Parathyroid adenoma (tissue), 2 donors: Measurements from ENCODE around the gene KCNK3.

Experiments
- H2AFZ ChIP-seq: fragments of 300-600 bp; sonication (generic); one replicate; pipeline ENCODE4 v1.7.0; 2017; ENCODE audit warnings: antibody characterized with exemption, mild to moderate bottlenecking
- H3K27ac ChIP-seq: fragments of 300-600 bp; sonication (generic); one replicate; pipeline ENCODE4 v1.7.0; 2017
- H3K27me3 ChIP-seq: fragments of 300-600 bp; sonication (generic); one replicate; pipeline ENCODE4 v1.7.0; 2017; ENCODE audit warnings: low read length; ENCODE audit not compliant: control insufficient read depth, insufficient read depth
- H3K36me3 ChIP-seq: fragments of 300-600 bp; sonication (generic); one replicate; pipeline ENCODE4 v1.7.0; 2017; ENCODE audit warnings: low read length; ENCODE audit not compliant: control insufficient read depth, insufficient read depth
- H3K4me1 ChIP-seq: fragments of 300-600 bp; sonication (generic); one replicate; pipeline ENCODE4 v1.7.0; 2017; ENCODE audit warnings: control low read depth
- H3K4me2 ChIP-seq: fragments of 300-600 bp; sonication (generic); one replicate; pipeline ENCODE4 v1.7.0; 2017; ENCODE audit warnings: low read length
- H3K4me3 ChIP-seq: fragments of 300-600 bp; sonication (generic); one replicate; pipeline ENCODE4 v1.7.0; 2017; ENCODE audit warnings: low read depth, low read length
- H3K79me2 ChIP-seq: fragments of 300-600 bp; sonication (generic); one replicate; pipeline ENCODE4 v1.7.0; 2017; ENCODE audit warnings: control low read depth
- H3K9ac ChIP-seq: fragments of 300-600 bp; sonication (generic); one replicate; pipeline ENCODE4 v1.7.0; 2017; ENCODE audit warnings: mild to moderate bottlenecking
- H3K9me3 ChIP-seq: fragments of 300-600 bp; sonication (generic); one replicate; pipeline ENCODE4 v1.7.0; 2017; ENCODE audit warnings: low read length; ENCODE audit not compliant: control insufficient read depth
- CTCF ChIP-seq: fragments of 300-600 bp; sonication (generic); IDR thresholded peaks from one replicate; pipeline ENCODE4 v1.7.0; 2017; ENCODE audit warnings: antibody characterized with exemption, mild to moderate bottlenecking
- donor health status: primary hyperparathyroidism.

Gene KCNK3

GRCh38 chr2:26722911-26723310 is 30.4 kb downstream of the KCNK3 start:
- H3K79me2 ChIP-seq, result peaks cover 11% of the 10 kb centered on the region
- no peaks in the 10 kb centered on the region for H3K36me3 ChIP-seq
- TF ChIP-seq CTCF, result no peak
- H3K9me3 ChIP-seq, result no peaks in the 10 kb centered on the region
- no peaks in the 10 kb centered on the region for H3K27me3 ChIP-seq
- H3K4me3 ChIP-seq, result no peak overlapping the region
- H3K4me2 ChIP-seq, result no peak overlapping the region
- H3K9ac ChIP-seq, result no peak overlapping the region
- H3K4me1 ChIP-seq, result peaks cover 69% of the 10 kb centered on the region
- H2AFZ ChIP-seq, result no peak overlapping the region
- H3K27ac ChIP-seq, result peak overlapping the region; percentile 95

- no peaks in the 10 kb centered on the region for H3K36me3 ChIP-seq
- peak overlapping the region; percentile 95 for H3K27ac ChIP-seq
- TF ChIP-seq CTCF, result no peak
- no peak overlapping the region for H3K4me2 ChIP-seq
- peaks cover 69% of the 10 kb centered on the region for H3K4me1 ChIP-seq
- no peak overlapping the region for H3K4me3 ChIP-seq
- peaks cover 11% of the 10 kb centered on the region for H3K79me2 ChIP-seq
- no peak overlapping the region for H3K9ac ChIP-seq
- H2AFZ ChIP-seq, result no peak overlapping the region
- H3K9me3 ChIP-seq, result no peaks in the 10 kb centered on the region
- H3K27me3 ChIP-seq, result no peaks in the 10 kb centered on the region
Observed at GRCh38 chr2:26723475-26723874, 31.0 kb downstream of the KCNK3 start.

GRCh38 chr2:26723991-26724750 is 31.6 kb downstream of the KCNK3 start:
- peak overlapping the region; percentile 31 for H3K4me2 ChIP-seq
- H3K27ac ChIP-seq, result peak overlapping the region; percentile 95
- H2AFZ ChIP-seq, result peak overlapping the region; percentile 54
- H3K36me3 ChIP-seq, result no peaks in the 10 kb centered on the region
- H3K9me3 ChIP-seq, result no peaks in the 10 kb centered on the region
- no peak overlapping the region for H3K4me3 ChIP-seq
- H3K27me3 ChIP-seq, result no peaks in the 10 kb centered on the region
- peaks cover 68% of the 10 kb centered on the region for H3K4me1 ChIP-seq
- no peak overlapping the region for H3K9ac ChIP-seq
- TF ChIP-seq CTCF, result no peak
- H3K79me2 ChIP-seq, result peaks cover 17% of the 10 kb centered on the region

- H3K4me1 ChIP-seq, result peaks cover 61% of the 10 kb centered on the region
Observed at GRCh38 chr2:26724784-26725520, 32.4 kb downstream of the KCNK3 start.

More at GRCh38 chr2:26724784-26725520, 32.4 kb downstream of the KCNK3 start:
- Histone ChIP-seq H3K27ac (peak overlapping the region; percentile 95), H3K27me3 (no peaks in the 10 kb centered on the region), H3K79me2 (peaks cover 13% of the 10 kb centered on the region), H2AFZ (peak overlapping the region; percentile 54), H3K4me2 (peak overlapping the region; percentile 31), H3K9me3 (no peaks in the 10 kb centered on the region), H3K4me3 (no peak overlapping the region), H3K9ac (no peak overlapping the region), H3K36me3 (no peaks in the 10 kb centered on the region)
- TF ChIP-seq CTCF, result no peak
